Rectal smooth muscle tissue (tissue), 1 donor: Measurements from ENCODE around the gene EPHB2.
"Not testable (repeated sequence)": the region's sequence is repeated elsewhere in the genome, so short reads cannot be mapped to it uniquely, and the experiment has no call there.

Source experiments
- H3K27ac ChIP-seq: one replicate; pipeline ENCODE4 v1.7.0; 2013; ENCODE audit warnings: low read depth, low read length, inconsistent platforms
- H3K27me3 ChIP-seq: one replicate; pipeline ENCODE4 v1.7.0; 2013; ENCODE audit warnings: low read length; ENCODE audit not compliant: control insufficient read depth, insufficient read depth
- H3K36me3 ChIP-seq: one replicate; pipeline ENCODE4 v1.7.0; 2013; ENCODE audit warnings: low read length; ENCODE audit not compliant: control insufficient read depth, insufficient read depth
- H3K4me1 ChIP-seq: one replicate; pipeline ENCODE4 v1.7.0; 2013; ENCODE audit warnings: low read length; ENCODE audit not compliant: control insufficient read depth, insufficient read depth
- H3K4me3 ChIP-seq: one replicate; pipeline ENCODE4 v1.7.0; 2013; ENCODE audit warnings: low read length
- H3K9ac ChIP-seq: one replicate; pipeline ENCODE4 v1.7.0; 2013; ENCODE audit warnings: low read length

Gene EPHB2

DNA sequence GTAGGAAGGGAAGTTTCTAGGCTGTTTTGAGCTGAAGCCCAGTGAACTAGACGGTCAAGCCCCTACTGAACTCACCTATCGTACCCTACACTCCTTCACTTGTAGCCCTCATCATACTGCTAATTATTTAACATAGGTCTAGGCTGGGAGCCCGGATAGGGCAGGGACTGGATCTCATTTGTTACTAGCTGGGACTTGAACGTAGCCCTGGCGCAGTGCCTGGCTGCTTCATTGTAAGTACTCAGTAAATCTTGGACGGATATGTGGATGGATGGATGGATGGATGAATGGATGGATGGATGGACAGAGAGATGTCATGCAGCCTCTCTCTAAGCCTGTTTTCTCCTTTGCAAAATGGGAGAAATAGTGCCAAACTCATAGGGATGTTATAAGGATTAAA, 129.2 kb downstream of the EPHB2 start:
- no peak overlapping the region for H3K9ac ChIP-seq

DNA sequence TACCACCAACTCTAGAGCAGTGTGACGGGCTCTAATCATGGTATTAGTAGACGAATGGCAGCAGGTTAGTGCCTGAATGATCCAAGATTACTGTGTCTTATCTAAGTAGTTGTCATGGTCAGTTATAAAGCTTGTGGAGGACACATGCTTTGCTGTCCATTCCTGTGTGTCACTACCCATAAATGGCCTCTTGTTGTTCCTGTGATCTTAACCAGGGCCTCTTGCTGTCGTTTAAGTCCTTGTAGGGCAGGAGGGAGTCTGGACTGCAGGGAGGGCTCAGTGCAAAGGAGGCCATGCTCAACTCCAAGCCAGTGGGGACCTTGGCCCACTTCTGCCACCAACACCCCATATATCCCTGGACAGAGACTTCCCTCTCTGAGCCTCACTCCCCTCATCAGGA, 130.5 kb downstream of the EPHB2 start:
- no peak overlapping the region for H3K9ac ChIP-seq
- H3K36me3 ChIP-seq = no peaks in the 10 kb centered on the region
- no peaks in the 10 kb centered on the region for H3K4me1 ChIP-seq
- H3K27ac ChIP-seq = no peak overlapping the region
- H3K27me3 ChIP-seq = no peaks in the 10 kb centered on the region
- H3K4me3 ChIP-seq = no peak overlapping the region

More for the DNA sequence above, 129.2 kb downstream of the EPHB2 start:
- Histone ChIP-seq H3K27me3 (no peaks in the 10 kb centered on the region), H3K27ac (no peak overlapping the region), H3K4me1 (no peaks in the 10 kb centered on the region), H3K4me3 (no peak overlapping the region), H3K36me3 (no peaks in the 10 kb centered on the region)

DNA sequence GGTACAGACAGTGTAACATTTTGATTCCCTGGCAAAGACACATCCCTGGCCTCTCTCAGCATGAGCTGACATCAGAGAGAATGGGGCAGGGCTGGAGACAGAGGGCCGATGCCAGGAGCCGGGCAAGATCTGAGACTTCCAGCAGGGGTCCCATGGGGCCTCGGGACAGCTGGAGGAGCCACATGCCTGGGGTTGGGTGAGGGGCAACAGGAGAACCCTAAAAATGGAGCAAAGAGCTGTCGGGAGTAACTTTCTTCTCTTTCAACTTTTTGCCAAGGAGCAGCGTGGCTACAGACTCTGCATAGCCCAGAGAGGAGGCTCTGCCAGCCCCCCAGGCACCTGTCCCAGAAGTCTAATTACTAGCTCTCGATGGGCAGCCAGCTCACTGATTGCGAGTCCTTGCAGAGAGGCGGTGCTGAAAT, 131.2 kb downstream of the EPHB2 start:
- H3K4me3 ChIP-seq = no peak overlapping the region
- no peaks in the 10 kb centered on the region for H3K4me1 ChIP-seq
- no peaks in the 10 kb centered on the region for H3K36me3 ChIP-seq
- H3K27ac ChIP-seq = no peak overlapping the region
- H3K27me3 ChIP-seq = no peaks in the 10 kb centered on the region
- H3K9ac ChIP-seq = no peak overlapping the region

DNA sequence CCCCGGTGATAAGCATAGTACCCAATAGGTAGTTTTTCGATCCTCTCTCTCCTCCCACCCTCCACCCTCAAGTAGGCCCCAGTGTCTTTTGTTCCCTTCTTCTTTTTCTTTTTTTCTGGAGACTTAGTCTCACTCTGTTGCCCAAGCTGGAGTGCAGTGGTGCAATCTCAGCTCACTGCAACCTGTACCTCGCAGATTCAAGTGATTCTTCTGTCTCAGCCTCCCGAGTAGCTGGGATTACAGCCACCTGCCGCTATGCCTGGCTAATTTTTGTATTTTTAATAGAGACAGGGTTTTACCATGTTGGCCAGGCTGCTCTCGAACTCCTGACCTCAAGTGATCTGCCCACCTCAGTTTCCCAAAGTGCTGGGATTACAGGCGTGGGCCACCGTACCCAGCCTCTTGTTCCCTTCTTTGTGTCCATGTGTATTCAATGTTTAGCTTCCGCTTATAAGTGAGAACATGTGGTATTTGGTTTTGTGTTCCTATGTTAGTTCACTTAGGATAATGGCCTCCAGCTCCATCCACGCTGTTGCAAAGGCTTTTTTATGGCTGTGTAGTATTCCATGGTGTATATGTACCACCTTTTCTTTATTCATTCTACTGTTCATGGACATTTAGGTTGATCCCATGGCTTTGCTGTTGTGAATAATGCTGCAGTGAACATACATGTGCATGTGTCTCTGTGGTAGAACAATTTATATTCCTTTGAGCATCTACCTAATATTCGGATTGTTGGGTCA, 133.0 kb downstream of the EPHB2 start:
- H3K27ac ChIP-seq, H3K4me1 ChIP-seq, H3K36me3 ChIP-seq, H3K9ac ChIP-seq, H3K27me3 ChIP-seq, H3K4me3 ChIP-seq: not testable (repeated sequence)

DNA sequence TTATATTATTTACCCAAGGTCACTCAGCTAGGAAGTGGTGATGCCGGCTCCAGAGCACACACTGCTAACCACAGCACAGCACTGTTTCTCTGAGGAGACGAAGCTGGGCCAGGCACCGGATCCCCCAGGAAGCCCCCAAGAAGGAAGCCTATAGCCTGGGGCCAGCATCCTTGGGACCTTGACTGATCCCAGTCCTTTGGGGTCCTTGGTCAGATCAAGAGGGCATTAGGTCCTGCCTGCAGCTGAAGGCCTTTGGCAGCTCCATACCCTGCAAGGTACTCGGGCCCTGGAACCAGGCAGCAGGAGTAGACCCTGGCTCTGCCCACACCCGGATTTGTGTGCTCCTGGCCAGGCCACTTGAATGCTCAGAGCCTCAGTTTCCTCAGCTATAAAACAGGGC, 134.0 kb downstream of the EPHB2 start:
- Histone ChIP-seq H3K27me3 (no peaks in the 10 kb centered on the region), H3K9ac (no peak overlapping the region), H3K4me1 (no peaks in the 10 kb centered on the region), H3K27ac (no peak overlapping the region), H3K36me3 (no peaks in the 10 kb centered on the region), H3K4me3 (no peak overlapping the region)

DNA sequence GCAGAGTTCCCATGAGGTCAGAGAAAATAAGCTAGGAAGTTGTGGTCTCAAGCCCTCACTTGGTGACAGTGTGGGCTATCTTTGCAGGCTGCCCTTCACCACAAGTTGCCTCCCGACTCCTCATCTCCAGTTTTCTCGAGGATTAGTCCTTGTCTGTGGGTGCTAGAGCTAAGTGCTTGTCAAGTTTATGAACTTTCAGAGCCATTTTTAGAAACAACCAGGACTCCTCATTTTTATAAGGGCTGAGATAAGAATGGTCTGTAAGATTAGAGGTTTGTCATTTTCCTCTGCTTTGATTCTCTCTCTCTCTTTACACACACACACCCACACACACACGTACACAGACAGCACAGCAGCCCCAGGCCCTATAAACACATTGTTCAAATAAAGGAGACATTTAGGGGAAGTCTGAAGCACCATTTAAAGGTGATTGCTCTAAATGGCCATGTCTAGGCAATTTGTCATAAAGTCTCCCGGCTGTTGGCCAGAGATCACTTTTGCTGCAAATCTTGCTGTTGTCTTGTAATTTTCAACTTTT, 134.8 kb downstream of the EPHB2 start:
- H3K36me3 ChIP-seq = no peaks in the 10 kb centered on the region
- H3K27me3 ChIP-seq = no peaks in the 10 kb centered on the region

DNA sequence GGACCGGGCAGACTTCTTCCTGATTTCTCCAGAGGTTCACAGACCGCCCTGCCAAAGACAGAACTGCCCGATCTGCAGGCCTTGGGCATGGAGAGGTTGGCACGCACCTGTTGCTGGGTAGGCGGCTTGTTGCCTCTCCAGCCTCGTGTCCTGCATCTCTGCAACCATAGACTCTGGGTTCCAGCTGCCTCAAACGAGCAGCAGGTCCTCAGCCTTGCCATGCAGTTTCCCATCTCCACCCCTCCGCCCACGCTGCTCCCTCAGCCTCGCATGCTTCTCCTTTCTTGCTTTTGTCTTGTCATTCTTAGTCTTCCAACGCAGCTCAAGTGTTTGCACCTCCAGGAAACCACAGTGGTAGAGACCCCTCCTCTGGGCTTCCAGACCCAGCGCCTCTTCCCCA, 135.8 kb downstream of the EPHB2 start:
- Histone ChIP-seq H3K4me1 (no peaks in the 10 kb centered on the region), H3K9ac (no peak overlapping the region), H3K36me3 (no peaks in the 10 kb centered on the region), H3K4me3 (no peak overlapping the region), H3K27ac (no peak overlapping the region), H3K27me3 (no peaks in the 10 kb centered on the region)

More for the DNA sequence above, 134.8 kb downstream of the EPHB2 start:
- H3K4me3 ChIP-seq = no peak overlapping the region
- no peaks in the 10 kb centered on the region for H3K4me1 ChIP-seq
- no peak overlapping the region for H3K27ac ChIP-seq
- no peak overlapping the region for H3K9ac ChIP-seq

DNA sequence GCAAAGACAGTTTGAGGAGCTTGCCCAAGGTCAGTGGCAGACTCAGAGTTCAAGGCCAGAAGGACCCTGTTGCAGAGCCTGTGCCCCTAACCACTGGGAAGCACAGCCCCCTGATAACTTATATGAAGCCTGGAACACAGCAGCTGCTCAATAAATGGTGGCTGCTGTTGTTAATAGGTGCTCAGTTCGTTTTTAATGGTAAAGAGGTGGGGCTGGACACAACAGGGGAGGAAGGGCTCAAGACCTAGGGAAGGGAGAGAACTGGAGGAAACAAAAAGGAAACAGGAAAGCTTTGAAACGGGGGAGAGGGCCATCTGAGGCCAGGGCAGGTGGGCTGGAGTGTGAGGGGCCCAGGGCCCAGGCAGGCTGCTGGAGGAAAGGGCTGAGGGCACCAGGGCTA, 136.6 kb downstream of the EPHB2 start:
- no peak overlapping the region for H3K27ac ChIP-seq
- no peaks in the 10 kb centered on the region for H3K36me3 ChIP-seq
- H3K9ac ChIP-seq = no peak overlapping the region
- no peak overlapping the region for H3K4me3 ChIP-seq
- no peaks in the 10 kb centered on the region for H3K27me3 ChIP-seq
- no peaks in the 10 kb centered on the region for H3K4me1 ChIP-seq

DNA sequence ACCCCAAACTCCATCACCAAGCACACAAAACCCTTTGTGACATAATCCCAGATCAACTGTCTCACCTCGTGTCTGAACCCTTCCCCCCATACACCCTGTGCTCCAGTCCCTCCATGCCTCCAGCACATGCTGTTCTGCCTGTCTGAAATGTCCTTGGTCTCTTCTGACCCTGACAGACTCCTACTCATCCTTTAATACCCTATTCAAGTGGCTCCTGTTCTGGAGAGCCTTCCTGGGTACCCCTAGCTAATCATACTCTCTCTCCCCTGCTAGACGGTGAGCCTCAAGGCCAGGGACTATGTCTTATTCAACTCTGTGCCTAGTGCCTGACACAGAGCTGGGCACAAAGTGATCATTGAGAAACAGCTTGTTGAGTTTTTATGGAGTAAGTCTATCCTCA, 137.1 kb downstream of the EPHB2 start:
- no peak overlapping the region for H3K27ac ChIP-seq
- H3K27me3 ChIP-seq = no peaks in the 10 kb centered on the region
- no peaks in the 10 kb centered on the region for H3K4me1 ChIP-seq
- H3K9ac ChIP-seq = no peak overlapping the region
- no peak overlapping the region for H3K4me3 ChIP-seq
- H3K36me3 ChIP-seq = no peaks in the 10 kb centered on the region

DNA sequence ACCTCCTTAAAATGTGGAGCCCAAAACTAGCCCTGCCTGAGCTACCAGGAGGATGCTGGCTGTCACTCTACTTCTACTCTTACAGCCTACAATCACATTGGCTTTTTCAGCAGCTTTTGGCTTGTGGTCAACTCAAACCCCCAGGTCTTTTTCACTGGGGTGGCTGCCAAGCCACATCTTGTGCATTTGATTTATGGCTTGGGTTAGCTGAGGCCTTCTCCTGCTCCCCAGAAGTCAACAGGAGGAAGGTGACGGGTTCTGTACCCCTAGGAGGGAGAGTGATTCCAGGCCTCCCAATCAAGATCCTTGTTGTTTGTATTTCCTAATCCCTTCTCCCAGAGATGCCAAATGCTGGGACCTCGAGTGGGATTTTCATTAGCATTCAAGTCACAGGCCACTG, 137.8 kb downstream of the EPHB2 start:
- H3K9ac ChIP-seq = no peak overlapping the region
- H3K27ac ChIP-seq = no peak overlapping the region
- H3K27me3 ChIP-seq = no peaks in the 10 kb centered on the region
- H3K4me1 ChIP-seq = no peaks in the 10 kb centered on the region
- no peaks in the 10 kb centered on the region for H3K36me3 ChIP-seq
- no peak overlapping the region for H3K4me3 ChIP-seq

DNA sequence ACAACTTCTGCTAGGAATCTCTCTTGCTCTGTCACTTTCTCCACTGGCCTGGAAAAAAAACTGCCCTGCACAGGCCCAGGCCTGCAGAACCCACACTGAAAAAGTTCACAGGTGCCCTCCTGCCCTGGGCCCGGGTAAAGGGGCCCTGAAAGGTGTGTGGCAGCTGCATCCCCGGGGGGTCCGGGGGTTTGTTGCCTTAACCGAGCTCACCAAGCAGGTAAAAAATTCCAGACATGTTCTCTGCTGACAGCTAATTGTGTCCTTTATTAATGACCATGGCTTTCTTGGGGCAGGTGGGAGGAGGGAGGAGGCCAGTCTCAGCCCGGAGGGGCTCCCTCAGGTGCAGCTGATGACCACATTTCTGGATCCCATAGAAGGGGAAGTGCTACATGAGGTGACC, 139.1 kb downstream of the EPHB2 start:
- H3K4me3 ChIP-seq = no peak overlapping the region
- no peaks in the 10 kb centered on the region for H3K4me1 ChIP-seq
- no peak overlapping the region for H3K27ac ChIP-seq
- H3K36me3 ChIP-seq = no peaks in the 10 kb centered on the region
- H3K27me3 ChIP-seq = no peaks in the 10 kb centered on the region
- no peak overlapping the region for H3K9ac ChIP-seq

DNA sequence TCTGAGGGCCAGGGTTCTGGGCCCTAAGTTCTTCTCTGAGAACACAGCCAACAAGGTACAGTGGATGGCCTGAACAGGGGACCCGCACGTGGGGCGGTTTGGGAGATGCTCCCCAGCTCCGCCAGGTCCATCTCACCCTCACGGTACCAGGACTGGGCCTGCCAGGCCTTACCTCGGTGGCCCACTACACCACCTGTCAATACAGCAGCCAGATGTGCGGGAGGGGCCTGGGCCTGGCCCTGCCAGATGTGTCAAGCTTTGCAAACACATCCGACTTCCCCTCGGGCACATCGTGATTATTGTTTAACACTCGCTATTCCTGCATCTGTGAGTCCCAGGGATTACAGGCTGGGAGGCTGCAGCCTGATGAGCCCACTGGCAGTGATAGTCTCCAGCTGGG, 139.6 kb downstream of the EPHB2 start:
- Histone ChIP-seq H3K4me3 (no peak overlapping the region), H3K4me1 (no peaks in the 10 kb centered on the region), H3K9ac (no peak overlapping the region), H3K36me3 (no peaks in the 10 kb centered on the region), H3K27ac (no peak overlapping the region), H3K27me3 (no peaks in the 10 kb centered on the region)

DNA sequence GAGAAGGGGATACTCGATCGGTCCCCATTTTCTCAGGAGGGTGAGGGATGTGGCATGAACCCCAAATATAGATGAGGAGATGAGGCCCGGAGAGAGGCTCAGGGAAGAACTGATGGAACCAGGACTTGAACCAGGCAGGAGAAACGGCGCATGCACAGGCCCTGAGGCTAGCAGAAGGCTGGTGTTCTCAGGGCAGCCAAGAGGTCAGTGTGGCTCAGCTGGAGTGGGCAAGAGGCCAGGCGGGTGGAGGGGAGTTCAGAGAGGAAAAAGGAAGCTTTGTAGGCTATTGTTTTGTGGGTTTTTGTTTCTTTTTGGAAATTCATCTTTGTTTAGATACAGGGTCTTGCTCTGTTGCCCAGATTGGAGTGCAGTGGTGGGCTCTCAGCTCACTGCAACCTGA, 140.0 kb downstream of the EPHB2 start:
- no peaks in the 10 kb centered on the region for H3K36me3 ChIP-seq
- no peak overlapping the region for H3K4me3 ChIP-seq
- no peak overlapping the region for H3K27ac ChIP-seq
- H3K4me1 ChIP-seq = no peaks in the 10 kb centered on the region
- no peak overlapping the region for H3K9ac ChIP-seq
- no peaks in the 10 kb centered on the region for H3K27me3 ChIP-seq
